HepG2 (cell line): ENCODE results near the gene TRAIP. TPM values are rescaled to one million over a fixed set of nuclear protein-coding genes. Genes with fewer than 3 reads are reported as not detected.

ENCODE experiments used
- ATAC-seq: fragments of 200-7000 bp; cut with Tn5 transposase; 3 replicates; pipeline ENCODE4 v1.9.1; 2020; ENCODE audit warnings: mild to moderate bottlenecking, moderate library complexity
- BruUV-seq: library from RNA; stranded (reverse); fragments of 400-500 nt; replicated peaks from 2 replicates; lab custom pipeline; 2021; lab: Mats Ljungman, UMichigan
- CTCF ChIA-PET: fragments of 300-600 bp; formaldehyde crosslinking; extraction: SDS; loops from one replicate; lab custom pipeline; 2021; ENCODE audit warnings: low total read pairs, inconsistent platforms, low intra/inter-chr PET ratio; lab: Yijun Ruan, JAX
- POLR2A ChIA-PET: fragments of 350-600 bp; sonication (Branson Sonifier 250); formaldehyde crosslinking; loops from one replicate; lab custom pipeline; 2020; ENCODE audit warnings: antibody characterized with exemption, inconsistent platforms; lab: Yijun Ruan, JAX
- DNase-seq: peaks from one replicate; pipeline ENCODE4 v3.0.0-alpha.2; 2015; ENCODE audit warnings: low spot score
- FAIRE-seq: peaks from 3 replicates; lab custom pipeline; 2011; peaks lifted over from hg19 to GRCh38; lab: Jason Lieb, UNC
- H2AFZ ChIP-seq: one replicate; pipeline ENCODE4 v1.6.1; 2011; ENCODE audit warnings: low read length, inconsistent platforms
- H3K27ac ChIP-seq: fragments of 300-600 bp; 3 replicates; pipeline ENCODE4 v1.8.0; 2011; ENCODE audit warnings: mixed run types, mild to moderate bottlenecking, mixed read lengths, low read length, inconsistent platforms; ENCODE audit not compliant: insufficient read depth; ENCODE audit errors: extremely low read length
- H3K27me3 ChIP-seq, 2 experiments: fragments of 200-600 bp in 1 of 2; 2 replicates in 1 of 2; 3 replicates in 1 of 2; pipeline versions ENCODE4 v1.6.0 to v1.8.0; 2011; ENCODE audit warnings: low read length in 2 of 2, mild to moderate bottlenecking in 2 of 2, moderate library complexity in 2 of 2, inconsistent platforms in 1 of 2; ENCODE audit not compliant: insufficient read depth in 2 of 2, control insufficient read depth in 1 of 2
- H3K36me3 ChIP-seq, 2 experiments: fragments of 200-600 bp in 1 of 2; replicated peaks in 1 of 2; 2 replicates in 1 of 2; 3 replicates in 1 of 2; pipeline versions ENCODE4 v1.5.1 to v1.8.0; 2011; ENCODE audit warnings: low read length in 2 of 2, inconsistent platforms in 1 of 2; ENCODE audit not compliant: insufficient read depth in 2 of 2, control insufficient read depth in 1 of 2
- H3K4me1 ChIP-seq: 2 replicates; pipeline ENCODE4 v1.5.1; 2012; ENCODE audit warnings: low read length, inconsistent platforms; ENCODE audit not compliant: insufficient read depth
- H3K4me2 ChIP-seq: 2 replicates; pipeline ENCODE4 v1.6.0; 2011; ENCODE audit warnings: low read depth, low read length, inconsistent platforms
- H3K4me3 ChIP-seq, 3 experiments: fragments of 200-600 bp in 1 of 3; sonication (generic), shearing (Covaris generic) in 1 of 3; replicated peaks in 1 of 3; 2 replicates each; pipeline ENCODE4 v1.5.1; 2011 to 2016; ENCODE audit warnings: low read length in 3 of 3, inconsistent platforms in 2 of 3, low read depth in 2 of 3, mild to moderate bottlenecking in 2 of 3, control low read depth in 1 of 3, mixed read lengths in 1 of 3; ENCODE audit not compliant: insufficient read depth in 1 of 3
- H3K79me2 ChIP-seq: one replicate; pipeline ENCODE4 v1.6.1; 2011; ENCODE audit warnings: low read length, inconsistent platforms; ENCODE audit not compliant: insufficient read depth
- H3K9ac ChIP-seq: 2 replicates; pipeline ENCODE4 v1.6.0; 2011; ENCODE audit warnings: mild to moderate bottlenecking, low read depth, low read length, inconsistent platforms; ENCODE audit not compliant: insufficient read depth
- H3K9me3 ChIP-seq: 2 replicates; pipeline ENCODE4 v1.5.1; 2012; ENCODE audit warnings: mild to moderate bottlenecking, low read length
- H4K20me1 ChIP-seq: 2 replicates; pipeline ENCODE4 v1.6.0; 2011; ENCODE audit warnings: inconsistent platforms, mild to moderate bottlenecking, low read length, moderate library complexity; ENCODE audit not compliant: insufficient read depth
- DPF2 ChIP-seq: sonication (generic); formaldehyde crosslinking; IDR thresholded peaks from 2 replicates; pipeline ENCODE4 v1.4.0; 2020; ENCODE audit warnings: mild to moderate bottlenecking, low read depth, missing genetic modification reagents, borderline replicate concordance
- GZF1 ChIP-seq: sonication (generic); formaldehyde crosslinking; IDR thresholded peaks from 2 replicates; pipeline ENCODE4 v1.5.1; 2020; ENCODE audit warnings: mild to moderate bottlenecking, missing genetic modification reagents
- HINFP ChIP-seq: sonication (generic); formaldehyde crosslinking; IDR thresholded peaks from 2 replicates; pipeline ENCODE4 v1.4.0; 2020; ENCODE audit warnings: low read depth, mild to moderate bottlenecking, missing genetic modification reagents
- HNF4A ChIP-seq: sonication (generic); formaldehyde crosslinking; IDR thresholded peaks from 2 replicates; pipeline ENCODE4 v1.4.0; 2020; ENCODE audit warnings: missing genetic modification reagents
- HNRNPL ChIP-seq: fragments of 200-400 bp; formaldehyde crosslinking; IDR thresholded peaks from 2 replicates; pipeline ENCODE4 v1.6.1; 2017; ENCODE audit warnings: mild to moderate bottlenecking, low read depth, low read length
- LCORL ChIP-seq, 2 experiments: fragments of 450-650 bp in 1 of 2; sonication (generic) in 1 of 2; formaldehyde crosslinking in 1 of 2; IDR thresholded peaks; 2 replicates each; pipeline versions ENCODE4 v1.5.0 to v1.6.1; 2017 to 2020; ENCODE audit warnings: antibody characterized with exemption in 1 of 2, missing genetic modification reagents in 1 of 2
- MYC ChIP-seq: sonication (generic); formaldehyde crosslinking; IDR thresholded peaks from 2 replicates; pipeline ENCODE4 v1.9.0; 2021; ENCODE audit warnings: missing genetic modification reagents, borderline replicate concordance
- NFRKB ChIP-seq: fragments of 450-650 bp; IDR thresholded peaks from 2 replicates; pipeline ENCODE4 v1.6.1; 2017
- REST ChIP-seq, 2 experiments: IDR thresholded peaks; 2 replicates each; pipeline ENCODE4 v1.6.1; 2011 to 2012; ENCODE audit warnings: low read length in 2 of 2, borderline replicate concordance in 1 of 2, low read depth in 1 of 2, mild to moderate bottlenecking in 1 of 2, moderate library complexity in 1 of 2
- RFX1 ChIP-seq: fragments of 450-650 bp; IDR thresholded peaks from 2 replicates; pipeline ENCODE4 v1.6.1; 2017
- SIX1 ChIP-seq: sonication (generic); formaldehyde crosslinking; IDR thresholded peaks from 2 replicates; pipeline ENCODE4 v1.4.0; 2020; ENCODE audit warnings: missing genetic modification reagents, borderline replicate concordance
- ZBTB1 ChIP-seq: sonication (generic); formaldehyde crosslinking; IDR thresholded peaks from 2 replicates; pipeline ENCODE4 v1.4.0; 2020; ENCODE audit warnings: missing genetic modification reagents, borderline replicate concordance
- ZBTB8A ChIP-seq: sonication (generic); formaldehyde crosslinking; IDR thresholded peaks from 2 replicates; pipeline ENCODE4 v1.4.0; 2020; ENCODE audit warnings: mild to moderate bottlenecking, low read depth, missing genetic modification reagents, borderline replicate concordance
- ZEB1 ChIP-seq: IDR thresholded peaks from 2 replicates; pipeline ENCODE4 v1.6.1; 2012; ENCODE audit warnings: mild to moderate bottlenecking, low read depth, inconsistent platforms; ENCODE audit not compliant: insufficient replicate concordance
- ZFX ChIP-seq: sonication (generic); formaldehyde crosslinking; IDR thresholded peaks from 2 replicates; pipeline ENCODE4 v1.4.0; 2020; ENCODE audit warnings: mild to moderate bottlenecking, low read depth, missing genetic modification reagents, moderate library complexity
- ZNF704 ChIP-seq: sonication (generic); formaldehyde crosslinking; IDR thresholded peaks from 2 replicates; pipeline ENCODE4 v1.8.1; 2023; ENCODE audit warnings: mild to moderate bottlenecking, inconsistent platforms, moderate library complexity, missing genetic modification reagents, borderline replicate concordance
- WGBS: methylation state at CpG from one replicate; pipeline ENCODE4 v1.1.6; 2017; ENCODE audit warnings: low lambda C conversion rate; 5-methylcytosine and 5-hydroxymethylcytosine counted together
- in situ Hi-C: cut with HindIII; loops from 2 replicates; pipeline ENCODE4 v1.10.0; 2017; ENCODE audit warnings: low pct_unique_long_range_greater_than_20kb; ENCODE audit not compliant: extremely low pct_ligation_motif_present
- intact Hi-C: fragments of 100-400 bp; cut with micrococcal nuclease; formaldehyde crosslinking; loops from one replicate; pipeline ENCODE4 v1.10.0; 2022; ENCODE audit not compliant: unreplicated experiment
- polyA plus RNA-seq, 8 experiments: library from polyadenylated mRNA; depleted of rRNA in 3 of 8; stranded (reverse) in 7 of 8; unstranded in 1 of 8; fragments of >200 nt; fragmentation: Illumina TruSeq in 4 of 8; extraction: Trizol in 4 of 8; gene quantifications; 2 replicates each; pipeline versions ENCODE4 v1.2.1 to v1.2.3, GENCODE V29; 2011 to 2016; ENCODE audit warnings: low read depth in 4 of 8, missing spikeins in 1 of 8, mixed read lengths in 1 of 8; ENCODE audit not compliant: insufficient read depth in 1 of 8
- total RNA-seq, 5 experiments: library from RNA; depleted of rRNA; stranded (reverse); fragments of >200 nt; fragmentation: Illumina TruSeq; extraction: Trizol; gene quantifications; 2 replicates each; pipeline ENCODE4 v1.2.3, GENCODE V29; 2016; ENCODE audit warnings: low read depth in 1 of 5

Gene TRAIP
- total and polyA plus RNA-seq, 2 of the 13 experiments (the other 11 are each of a cell fraction or from before 2014, with no cell fraction given): 13.9 to 23.9 TPM

- peak; percentile 43; the same call in 1 of the 2 replicates for TF ChIP-seq ZFX (CRISPR knock-in tag)
- TF ChIP-seq HNF4A: peak; percentile 49
- peak; percentile 64; the same call in 1 of the 2 replicates for TF ChIP-seq HNRNPL
- TF ChIP-seq ZNF704 (CRISPR knock-in tag): 0 out of 2 replicates have a peak, but pooled peaks have one; percentile 30
- peak; percentile 45; the same call in 1 of the 2 replicates for TF ChIP-seq MYC (CRISPR knock-in tag)
- TF ChIP-seq LCORL (IDR thresholded peaks at IDR 0.05): no peak
- 0 out of 2 replicates have a peak, but pooled peaks have one; percentile 25 for TF ChIP-seq LCORL (CRISPR knock-in tag; IDR thresholded peaks at IDR 0.05)
- no peak for TF ChIP-seq GZF1
- TF ChIP-seq SIX1 (CRISPR knock-in tag): no peak
Observed at GRCh38 chr3:49794926-49795905, 61.1 kb downstream of the TRAIP start (continued).

- DNase-seq (no peak), FAIRE-seq (no peak), ATAC-seq (peak; percentile 13)
- in situ Hi-C loops (no loop called here), intact Hi-C loops (no loop called here)
- no TSS peak for BruUV-seq
- Histone ChIP-seq H3K27me3 (peaks cover 0 to 1% of the 10 kb centered on the region in 2 experiments; a peak in 1 of 5 replicates), H3K27ac (no peak overlapping the region), H4K20me1 (no peaks in the 10 kb centered on the region), H3K4me2 (peak overlapping the region; percentile 0; the same call in 1 of the 2 replicates), H3K9me3 (no peaks in the 10 kb centered on the region), H3K9ac (no peak overlapping the region), H3K36me3 (no peaks in the 10 kb centered on the region), H3K4me1 (peaks cover 44% of the 10 kb centered on the region), H3K4me3 (no peak overlapping the region), H3K79me2 (no peaks in the 10 kb centered on the region), H2AFZ (no peak overlapping the region)
- 67% methylated on average over 1 of the region's 4 CpGs for WGBS
- ChIA-PET POLR2A (no interaction called here), CTCF (no interaction called here)
- TF ChIP-seq NFRKB: no peak
- TF ChIP-seq DPF2 (CRISPR knock-in tag): no peak
- TF ChIP-seq ZEB1: no peak
- no peak for TF ChIP-seq ZBTB1
- no peak for TF ChIP-seq ZBTB8A (CRISPR knock-in tag)
- no peak for TF ChIP-seq RFX1
- no peak for TF ChIP-seq REST (IDR thresholded peaks at IDR 0.05; ENCODE audit: borderline replicate concordance in 1 of 2, low read depth in 1 of 2, low read length in 2 of 2)
- TF ChIP-seq HINFP (CRISPR knock-in tag): no peak
Observed at GRCh38 chr3:49794431-49794830, 61.9 kb downstream of the TRAIP start.
